Stomach (tissue), 4 donors: ENCODE measurements around the gene CCDC183.

ENCODE experiments used
- CTCF ChIP-seq, 7 experiments: fragments of 450-650 bp in 4 of 7; fragments of 200-600 bp in 3 of 7; sonication (generic) in 3 of 7; IDR thresholded peaks; one replicate each; pipeline ENCODE4 v1.5.1; 2016 to 2019; ENCODE audit warnings: antibody characterized with exemption in 7 of 7, control low read depth in 2 of 7, mild to moderate bottlenecking in 1 of 7
- EP300 ChIP-seq: sonication (generic); formaldehyde crosslinking; IDR thresholded peaks from one replicate; pipeline ENCODE4 v1.6.1; 2017; ENCODE audit warnings: antibody characterized with exemption
- POLR2A ChIP-seq, 4 donors: fragments of 450-650 bp; IDR thresholded peaks; one replicate each; pipeline ENCODE4 v1.6.1; 2016; ENCODE audit warnings: antibody characterized with exemption in 4 of 4, control low read depth in 2 of 4, mild to moderate bottlenecking in 1 of 4, moderate library complexity in 1 of 4
- POLR2AphosphoS5 ChIP-seq, 3 donors: sonication (generic); formaldehyde crosslinking; IDR thresholded peaks; one replicate each; pipeline ENCODE4 v1.6.1; 2016; ENCODE audit warnings: antibody characterized with exemption in 3 of 3

- TF ChIP-seq POLR2AphosphoS5 (IDR thresholded peaks at IDR 0.05) (no peak), CTCF (IDR thresholded peaks at IDR 0.05) (no peak), POLR2A (IDR thresholded peaks at IDR 0.05) (no peak), EP300 (no peak)
These were observed 44.9 kb upstream of the CCDC183 start for GRCh38 chr9:136751244-136751643.
